ENCODE data around the gene HCFC1.

The HCFC1 gene

GRCh38 chrX:153921511-153922446 lies 49.8 kb downstream of the HCFC1 start:
- no peak for DNase-seq

- DNase-seq: no peak
These were observed 50.5 kb downstream of the HCFC1 start for GRCh38 chrX:153921070-153921469.

GRCh38 chrX:153920546-153920945 lies 51.1 kb downstream of the HCFC1 start:
- DNase-seq: no peak

- DNase-seq: no peak
These were observed 52.3 kb downstream of the HCFC1 start for GRCh38 chrX:153919281-153919680.

GRCh38 chrX:153917869-153918268 lies 53.7 kb downstream of the HCFC1 start:
- DNase-seq: no peak

- no peak for DNase-seq
These were observed 57.9 kb downstream of the HCFC1 start for GRCh38 chrX:153913701-153914100.

GRCh38 chrX:153913211-153913610 lies 58.4 kb downstream of the HCFC1 start:
- DNase-seq: no peak

- no peak for DNase-seq
These were observed 59.8 kb downstream of the HCFC1 start for GRCh38 chrX:153911798-153912197.

GRCh38 chrX:153910446-153910845 lies 61.2 kb downstream of the HCFC1 start:
- DNase-seq: no peak

- DNase-seq: no peak
These were observed 61.6 kb downstream of the HCFC1 start for GRCh38 chrX:153909980-153910360.

GRCh38 chrX:153909024-153909979 lies 62.3 kb downstream of the HCFC1 start:
- DNase-seq: no peak

- no peak for DNase-seq
These were observed 63.3 kb downstream of the HCFC1 start for GRCh38 chrX:153908219-153908860.

- DNase-seq: no peak
These were observed 64.2 kb downstream of the HCFC1 start for GRCh38 chrX:153907456-153907855.

GRCh38 chrX:153906126-153906917 lies 65.3 kb downstream of the HCFC1 start:
- DNase-seq: no peak

GRCh38 chrX:153905481-153906095 lies 66.0 kb downstream of the HCFC1 start:
- DNase-seq: no peak

- DNase-seq: no peak
These were observed 67.3 kb downstream of the HCFC1 start, which contains the start of gene AVPR2 for GRCh38 chrX:153903991-153904957. Gene AVPR2, plus strand, starts transcription at chrX:153904673. Its CDS starts 473 bp downstream, at chrX:153905146.

GRCh38 chrX:153903238-153903980 lies 68.2 kb downstream of the HCFC1 start:
- no peak for DNase-seq

GRCh38 chrX:153902385-153902784 lies 69.2 kb downstream of the HCFC1 start:
- DNase-seq: no peak

- no peak for DNase-seq
These were observed 69.9 kb downstream of the HCFC1 start for GRCh38 chrX:153901753-153902140.

All from activated CD8-positive, alpha-beta memory T cell treated with anti-CD3 and anti-CD28 coated beads, Interleukin-2, amount 50 U/mL, for 48 hours (primary cell).